CD4-positive, alpha-beta T cell treated with Interleukin-6 for 4 hours (primary cell): ENCODE results near the gene PAK1.

ENCODE experiments used
- DNase-seq: peaks from one replicate; pipeline ENCODE4 v3.0.0-alpha.2; 2020; ENCODE audit warnings: mixed read lengths

The PAK1 gene

DNA sequence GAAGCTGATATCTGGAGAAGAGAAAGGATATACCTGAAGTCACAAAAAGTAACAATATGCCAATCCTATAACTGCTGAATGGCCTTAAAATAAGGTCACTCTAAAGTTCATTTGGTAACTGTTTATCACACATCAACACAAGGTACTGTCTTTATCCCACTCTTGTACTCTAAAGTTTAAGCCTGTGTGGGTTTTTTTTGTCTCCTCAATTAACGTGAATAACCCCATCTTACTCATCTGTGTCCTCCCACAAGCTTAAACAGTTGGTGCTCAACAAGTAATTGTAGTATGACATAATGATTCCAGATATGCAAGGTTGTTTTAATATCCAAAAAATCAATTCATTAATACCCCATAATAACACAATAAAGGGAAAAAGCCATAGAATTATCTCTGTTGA is 42.1 kb downstream of the PAK1 start:
- no peak for DNase-seq

DNA sequence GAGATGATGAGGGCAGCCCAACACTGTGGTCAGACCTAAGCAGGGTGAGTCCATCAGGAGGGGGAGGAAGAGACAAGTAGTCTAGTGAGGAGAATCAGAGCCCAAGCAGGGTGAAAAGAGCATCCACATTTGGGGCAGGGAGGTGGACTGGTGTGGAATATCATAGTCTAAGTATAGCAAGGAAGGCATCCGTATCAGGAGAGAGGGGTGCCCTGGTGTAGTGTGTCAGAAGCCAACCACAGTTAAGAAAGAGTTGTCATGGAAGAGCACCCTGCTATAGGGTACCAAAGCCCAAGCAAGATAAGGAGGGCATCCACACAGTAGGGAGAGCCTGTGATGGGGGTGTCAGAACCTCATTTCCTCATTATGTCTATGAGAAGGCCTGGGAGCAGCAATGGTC is 45.3 kb downstream of the PAK1 start:
- no peak for DNase-seq

DNA sequence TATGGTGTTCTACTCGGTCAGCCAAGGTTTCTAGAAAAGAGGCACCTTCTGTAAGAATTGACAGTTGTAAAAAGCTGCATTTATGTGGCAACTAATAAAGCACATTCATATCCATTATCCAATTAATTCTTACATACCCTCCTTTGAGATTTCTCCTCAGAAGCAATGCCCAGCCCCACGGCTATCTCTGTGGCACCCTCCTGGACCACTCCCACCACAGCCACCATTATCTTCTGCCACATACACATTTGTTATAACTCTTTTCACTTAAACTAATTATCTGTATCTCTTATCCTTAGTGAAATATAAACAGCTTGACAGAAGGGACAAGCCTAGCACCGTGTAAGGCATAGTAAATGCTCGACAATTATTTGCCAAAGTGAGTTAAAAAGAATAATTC is 48.5 kb downstream of the PAK1 start:
- no peak for DNase-seq

DNA sequence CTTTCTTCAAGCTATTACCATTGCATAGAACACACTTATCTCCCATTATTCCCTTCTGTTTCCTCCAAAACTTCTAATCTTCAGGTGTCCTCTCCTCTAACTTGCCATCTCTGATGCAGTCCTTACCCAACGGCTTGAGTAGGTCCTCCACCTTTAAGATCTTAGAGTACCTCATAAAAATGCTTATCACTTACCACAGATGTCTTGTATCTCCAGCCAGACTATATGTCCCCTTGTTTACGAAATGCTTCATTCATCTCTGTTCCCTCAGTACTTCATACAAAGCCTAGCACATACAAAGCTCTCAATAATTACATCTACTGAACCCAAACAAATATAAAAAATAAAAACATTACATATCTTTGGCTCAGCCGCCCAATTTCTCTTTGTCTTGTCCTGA is 49.2 kb downstream of the PAK1 start:
- DNase-seq, result no peak

DNA sequence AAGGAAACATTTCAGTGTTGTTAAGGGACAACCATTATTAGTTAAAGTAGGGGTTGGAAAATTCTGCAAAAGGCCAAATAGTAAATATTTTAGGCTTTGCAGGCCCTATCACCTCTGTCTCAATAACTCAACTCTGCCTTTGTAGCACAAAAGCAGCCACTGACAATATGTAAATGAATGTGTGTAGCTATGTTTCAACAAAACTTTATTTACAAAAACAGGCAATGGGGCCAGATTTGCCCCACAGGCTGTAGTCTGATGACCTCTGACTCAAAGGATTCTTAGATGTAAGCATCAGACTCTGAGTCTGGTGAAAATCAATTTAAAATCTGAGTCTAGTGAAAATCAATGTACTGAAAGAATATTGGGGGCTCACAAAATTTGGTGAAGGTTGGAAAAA is 50.3 kb downstream of the PAK1 start:
- DNase-seq, result no peak

DNA sequence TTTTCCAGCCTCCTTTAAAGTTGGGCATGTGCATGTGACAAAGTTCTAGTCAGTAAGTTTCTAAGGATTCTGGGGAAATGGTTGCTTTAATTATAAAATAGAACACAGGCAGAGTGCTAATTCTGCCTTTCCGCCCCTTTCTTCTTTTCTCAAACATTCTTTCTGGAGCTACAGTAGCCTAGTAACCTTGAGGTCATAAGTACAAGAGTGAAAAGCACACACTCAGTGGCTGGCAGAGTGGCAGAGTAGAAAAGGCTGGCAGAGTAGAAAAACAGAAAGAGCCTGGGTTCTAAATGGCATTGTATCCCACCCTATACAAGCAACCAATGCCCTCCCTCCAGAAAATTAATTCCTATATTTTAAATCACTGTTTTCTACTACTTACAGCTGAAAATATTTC is 51.2 kb downstream of the PAK1 start:
- DNase-seq, result no peak

DNA sequence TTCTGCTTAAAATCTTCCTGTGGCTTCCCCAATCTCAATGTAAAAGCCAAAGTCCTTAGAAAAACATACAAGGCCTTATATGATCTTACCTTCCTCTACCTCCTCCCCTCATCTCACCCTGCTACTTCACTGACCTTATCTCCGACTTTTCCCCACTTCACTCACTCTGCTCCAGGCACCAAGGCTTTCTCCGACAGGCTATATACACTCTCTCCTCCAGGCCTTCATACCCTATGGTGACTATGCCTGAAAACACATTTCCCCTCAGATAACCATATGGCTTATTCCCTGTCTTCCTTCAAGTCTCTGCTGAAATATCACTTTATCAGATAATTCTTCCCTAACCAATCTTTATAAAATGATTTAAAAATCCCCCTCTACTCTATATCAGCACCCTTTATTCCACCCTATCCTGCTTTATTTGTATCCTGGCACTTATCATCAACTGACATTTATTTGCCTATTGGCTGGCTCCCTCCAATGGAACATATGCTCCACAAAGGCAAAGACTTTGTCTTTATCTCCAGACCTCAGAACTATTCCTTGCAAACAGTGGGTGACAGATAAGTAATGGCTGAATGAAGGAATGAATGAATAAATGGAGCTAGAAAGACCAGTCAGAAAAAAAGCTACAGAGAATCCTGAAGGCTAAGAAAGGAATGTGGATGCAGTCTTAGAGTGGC is 52.7 kb downstream of the PAK1 start:
- no peak for DNase-seq

DNA sequence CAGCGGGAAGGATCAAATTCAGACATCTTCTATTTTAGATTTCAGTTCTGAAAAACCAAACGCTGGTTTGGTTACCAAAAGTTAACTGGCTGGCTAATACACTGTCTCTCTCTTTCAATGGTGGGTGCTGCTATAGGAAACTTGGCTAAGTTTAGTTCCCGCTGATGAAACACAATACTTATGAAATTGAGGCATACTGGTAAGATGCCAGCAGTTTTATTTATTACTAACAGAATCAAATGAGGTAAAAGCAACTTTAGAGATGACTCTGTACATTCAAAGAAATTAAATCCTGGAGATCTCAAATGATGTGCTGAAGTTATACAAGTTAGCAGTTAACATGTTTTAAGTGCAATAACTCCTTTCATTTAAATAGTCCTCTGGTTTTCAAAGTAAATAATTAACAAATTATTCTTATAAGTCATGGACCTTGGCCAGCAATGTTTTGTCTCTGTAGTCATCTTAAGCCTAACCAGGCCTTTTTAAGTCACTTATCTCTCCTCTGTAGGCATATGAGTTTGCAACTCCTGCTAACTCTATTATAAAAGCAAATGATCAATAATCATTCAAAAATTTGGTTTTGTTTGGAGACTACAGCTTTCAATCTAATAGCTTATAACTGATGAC is 54.8 kb downstream of the PAK1 start:
- no peak for DNase-seq

DNA sequence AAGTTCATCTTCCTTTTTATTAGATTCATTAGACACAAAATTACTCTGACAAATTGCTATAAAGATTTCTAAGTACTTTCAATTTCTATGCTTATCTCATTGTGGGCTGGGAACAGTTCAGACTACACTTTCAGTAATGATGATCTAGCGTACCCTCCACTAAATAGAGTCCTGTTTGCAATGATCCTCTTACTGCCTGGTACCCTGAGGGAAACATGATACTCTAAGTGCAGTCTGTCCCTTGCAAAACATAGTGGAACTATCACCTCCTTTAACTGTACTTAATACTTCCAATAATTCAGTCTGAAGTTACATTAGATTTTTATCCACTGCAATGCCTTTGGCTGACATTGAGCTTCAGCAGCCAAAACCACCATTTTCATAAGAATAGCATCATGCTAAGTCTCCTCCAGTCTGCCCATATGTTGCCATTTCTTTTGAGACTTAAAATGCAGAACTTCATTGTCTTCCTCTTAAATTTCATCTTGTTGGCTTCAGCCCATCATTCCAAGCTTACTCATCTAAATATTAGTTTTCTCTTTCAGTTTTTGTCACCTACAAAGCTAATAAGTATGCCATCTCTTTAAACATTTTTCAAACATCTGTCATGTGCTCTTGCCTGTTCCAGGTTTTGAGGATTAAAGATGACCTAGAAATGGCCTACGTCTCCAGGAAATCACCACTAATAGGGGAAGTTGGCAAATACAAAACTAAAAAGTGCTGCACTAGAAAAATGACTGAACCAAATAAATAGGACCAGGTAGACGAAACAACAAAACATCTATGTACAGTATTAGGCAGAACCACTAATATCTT is 55.5 kb downstream of the PAK1 start:
- DNase-seq, result no peak

DNA sequence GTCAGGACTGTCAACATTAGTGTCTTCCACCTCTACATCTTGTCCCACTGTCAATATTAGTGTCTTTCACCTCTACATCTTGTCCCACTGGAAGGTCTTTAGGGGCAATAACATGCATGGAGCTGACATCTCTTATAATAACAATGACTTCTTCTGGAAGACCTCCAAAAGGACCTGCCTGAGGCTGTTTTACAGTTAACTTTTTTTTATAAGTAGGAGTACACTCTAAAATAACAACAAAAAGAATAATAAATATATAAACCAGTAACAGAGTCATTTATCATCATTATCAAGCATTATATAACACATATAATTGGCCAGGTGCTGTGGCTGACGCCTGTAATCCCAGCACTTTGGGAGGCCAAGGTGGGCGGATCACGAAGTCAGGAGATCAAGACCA is 57.5 kb downstream of the PAK1 start:
- DNase-seq, result no peak

DNA sequence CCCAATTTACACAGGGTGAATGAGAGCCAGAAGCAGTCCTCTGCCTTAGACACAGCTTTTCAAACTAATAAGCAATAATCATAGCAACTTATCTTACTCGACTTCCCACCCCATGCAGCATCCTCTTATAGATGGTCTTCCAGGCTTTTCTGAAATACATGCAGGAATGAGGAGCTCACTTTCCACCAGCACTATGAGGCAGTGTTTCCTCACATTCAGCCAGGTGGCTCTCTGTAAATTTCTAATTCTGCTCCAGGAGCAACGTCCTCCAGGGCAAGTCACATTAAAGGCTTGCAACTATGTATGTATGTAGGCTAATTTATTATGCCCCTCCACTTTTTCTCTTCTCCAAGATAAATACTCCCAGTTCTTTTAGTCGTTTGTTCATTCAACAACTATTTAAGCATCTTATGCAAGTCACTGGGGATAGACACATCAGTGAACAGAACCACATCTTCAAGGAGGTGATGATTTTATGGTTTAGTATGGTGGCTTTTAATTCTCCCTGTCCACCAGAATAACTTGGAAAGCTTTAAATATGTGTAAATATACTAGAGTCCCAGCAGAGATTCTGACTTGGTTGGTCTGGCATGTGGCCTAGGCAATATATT is 59.9 kb downstream of the PAK1 start:
- DNase-seq, result no peak

DNA sequence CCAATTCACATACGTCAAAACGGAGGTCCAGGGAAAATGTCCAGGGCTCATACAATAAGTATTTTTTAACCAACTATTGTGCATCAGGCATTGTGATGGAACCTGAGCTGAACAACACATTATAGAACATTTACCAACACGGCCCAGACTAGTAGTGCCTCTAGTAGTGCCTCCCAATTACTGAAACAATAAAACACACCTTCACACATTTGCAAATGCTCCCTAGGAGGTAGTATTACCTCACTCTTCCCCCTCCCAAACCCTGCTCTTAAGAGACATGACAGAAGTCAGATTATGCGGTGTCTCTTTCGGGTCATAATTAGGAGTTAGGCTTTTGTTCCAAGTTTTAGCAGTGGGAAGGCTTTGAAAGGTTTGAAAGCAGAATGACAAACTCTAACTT is 61.1 kb downstream of the PAK1 start:
- no peak for DNase-seq

DNA sequence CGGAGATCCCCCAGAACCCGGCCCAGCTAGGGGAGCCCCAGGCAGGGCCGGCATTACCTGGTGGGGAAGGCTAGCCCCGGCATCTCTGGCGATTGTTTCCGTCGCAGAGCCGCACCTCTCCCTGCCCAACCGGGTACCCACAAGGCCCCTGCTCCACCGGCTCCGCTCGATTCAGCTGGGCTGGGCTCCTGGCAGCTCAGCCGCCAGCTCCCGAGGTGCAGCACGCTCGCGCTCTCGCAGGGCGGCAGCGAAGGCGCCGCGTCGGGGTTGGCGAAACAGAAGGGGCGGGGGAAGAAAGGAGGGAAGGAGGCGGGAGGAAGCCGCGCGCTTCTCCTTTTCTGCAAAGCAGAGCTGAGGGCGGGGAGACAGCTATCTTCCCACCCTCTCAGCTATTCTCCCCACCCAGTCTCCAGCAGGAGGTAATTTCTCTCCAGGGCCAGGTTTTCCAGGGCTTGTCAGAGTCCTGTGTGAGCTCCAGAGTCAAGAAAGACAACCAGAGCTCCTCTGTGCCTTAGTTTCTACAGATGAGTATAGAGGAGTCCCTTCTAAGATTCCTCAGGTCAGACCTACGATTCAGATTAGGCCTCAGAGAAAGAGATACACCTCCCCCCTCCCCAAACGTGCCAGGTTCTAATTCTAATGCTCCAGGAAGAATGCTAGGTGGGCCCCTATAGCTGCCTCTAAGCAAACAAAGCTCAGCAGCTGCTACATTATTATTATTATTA is 62.0 kb downstream of the PAK1 start:
- peak; percentile 81 for DNase-seq

DNA sequence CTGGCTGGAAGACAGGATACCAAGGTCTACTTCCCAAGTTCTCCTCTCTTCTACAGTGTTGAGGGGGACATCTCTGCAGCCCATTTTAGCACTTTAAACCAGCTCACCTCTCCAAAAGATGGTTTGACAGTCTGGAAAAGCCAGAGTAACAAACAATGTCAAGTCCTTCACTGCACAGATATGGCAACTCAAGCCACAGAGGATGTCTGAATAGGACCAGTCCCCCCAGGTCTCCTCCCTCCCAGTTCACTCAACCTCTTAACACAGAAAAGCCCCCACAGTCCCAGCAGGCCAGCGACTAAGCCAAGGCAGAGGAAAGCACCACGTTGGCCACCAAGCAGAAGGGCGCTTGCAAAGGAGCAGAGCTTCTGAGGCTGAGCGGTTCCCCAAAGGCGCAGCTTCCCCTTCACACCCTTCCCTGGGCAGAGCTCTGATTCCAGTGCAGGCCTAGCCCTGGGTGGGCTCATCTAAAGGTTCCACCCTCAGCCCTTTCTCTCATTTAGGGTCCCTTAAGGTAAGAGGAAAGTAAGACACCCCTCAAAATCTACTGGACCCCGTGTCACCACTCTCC is 62.7 kb downstream of the PAK1 start:
- peak; percentile 21 for DNase-seq

DNA sequence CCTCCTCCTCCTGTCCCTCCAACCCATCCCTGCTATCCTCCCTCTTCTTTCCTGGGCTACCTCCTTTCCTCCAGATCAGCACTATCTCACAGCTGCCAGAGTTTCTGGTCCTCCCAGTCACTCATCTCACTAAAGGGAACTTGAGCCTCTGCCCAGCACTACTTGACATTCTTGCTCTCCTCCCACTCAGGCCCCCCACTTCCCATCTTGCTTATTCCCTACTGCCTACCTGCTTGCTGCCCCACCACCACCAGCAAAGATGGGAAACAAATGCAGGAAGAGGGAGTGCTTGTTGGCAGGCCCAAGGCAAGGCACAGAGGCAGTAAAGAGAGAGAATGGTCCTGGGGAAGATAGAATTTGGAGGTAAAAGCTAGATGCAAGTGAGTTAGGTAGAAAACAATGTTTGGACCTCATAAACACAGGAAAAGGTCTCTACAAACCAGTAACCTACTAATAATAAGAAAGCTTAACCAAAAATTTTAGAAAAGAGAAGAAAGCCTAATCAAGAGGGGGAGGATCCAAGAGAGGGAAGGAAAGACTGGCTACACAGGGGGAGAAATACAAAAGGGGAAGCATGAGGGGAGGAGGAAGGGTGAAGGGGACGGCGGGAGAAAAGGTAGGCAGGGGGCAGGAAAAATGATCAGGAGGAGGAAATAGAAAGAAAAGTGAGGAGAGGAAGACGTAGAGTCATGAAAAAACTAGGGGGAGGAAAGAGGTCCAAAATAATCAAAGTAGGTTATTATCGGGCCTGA is 63.6 kb downstream of the PAK1 start:
- no peak for DNase-seq

DNA sequence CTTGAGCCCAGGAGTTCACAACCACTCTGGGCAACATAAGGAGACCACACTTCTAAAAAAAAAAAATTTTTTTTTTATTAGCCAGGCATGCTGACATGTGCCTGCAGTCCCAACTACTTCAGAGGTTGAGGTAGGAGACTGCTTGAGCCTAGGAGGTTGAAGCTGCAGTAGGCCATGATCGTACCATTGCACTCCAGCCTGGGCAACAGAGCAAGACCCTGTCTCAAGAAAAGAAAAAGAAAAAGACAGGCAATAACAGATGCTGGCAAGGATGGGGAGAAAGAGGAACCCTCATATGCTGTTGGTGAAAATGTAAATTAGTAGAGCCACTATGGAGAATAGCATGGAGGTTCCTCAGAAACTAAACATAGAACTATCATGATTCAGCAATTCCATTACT is 64.8 kb downstream of the PAK1 start:
- no peak for DNase-seq

DNA sequence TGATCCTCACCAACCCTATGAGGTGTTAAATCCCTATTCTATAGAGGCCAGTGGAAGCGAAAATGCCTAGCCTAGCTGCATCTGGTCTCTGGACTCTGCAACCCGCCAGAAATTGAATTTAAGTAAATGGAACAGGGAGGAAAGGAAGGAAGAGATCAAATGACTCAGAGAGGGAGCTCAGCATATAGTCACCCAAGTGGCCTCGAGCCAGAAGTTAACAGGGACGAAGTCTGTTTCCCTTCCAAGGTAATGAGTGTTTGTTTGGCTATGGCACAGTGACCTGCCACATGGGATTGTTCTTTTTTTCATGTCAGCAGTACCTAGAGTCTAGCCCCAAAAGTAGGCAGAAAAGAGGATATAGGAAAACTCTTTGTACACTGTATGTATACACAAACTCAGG is 66.3 kb downstream of the PAK1 start:
- no peak for DNase-seq

DNA sequence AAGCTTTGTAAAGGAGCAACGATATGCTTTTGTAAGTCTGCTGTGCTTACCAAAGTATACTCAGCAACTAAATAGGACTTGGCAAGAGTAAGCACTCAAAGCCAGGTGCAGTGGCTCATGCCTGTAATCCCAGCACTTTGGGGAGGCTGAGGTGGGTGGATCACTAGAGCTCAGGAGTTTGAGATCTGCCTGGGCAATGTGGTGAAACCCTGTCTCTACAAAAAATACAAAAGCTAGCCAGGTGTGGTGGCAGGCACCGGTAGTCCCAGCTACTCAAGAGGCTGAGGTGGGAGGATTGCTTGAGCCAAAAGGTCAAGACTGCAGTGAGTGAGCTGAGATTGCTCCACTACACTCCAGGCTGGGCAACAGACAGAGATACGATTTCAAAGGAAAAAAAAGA is 67.5 kb downstream of the PAK1 start:
- DNase-seq, result no peak

DNA sequence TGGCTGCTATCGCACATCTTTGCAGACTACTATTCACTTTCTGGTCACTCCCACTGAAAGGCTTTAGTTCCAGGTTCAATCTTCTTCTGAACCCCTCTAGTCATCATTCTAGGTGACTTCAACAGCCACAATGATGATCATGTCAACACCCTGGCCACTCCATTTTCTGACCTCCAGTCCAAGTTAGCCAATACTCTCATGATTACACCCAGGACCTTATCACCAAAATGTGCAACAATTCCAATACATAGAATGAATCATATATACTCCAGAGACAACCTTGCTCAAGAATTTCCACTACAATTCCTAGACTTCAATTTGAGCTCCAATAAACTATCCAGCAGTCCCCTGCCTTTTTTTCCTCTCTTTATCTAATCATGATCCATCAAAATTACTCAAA is 70.7 kb downstream of the PAK1 start:
- DNase-seq, result no peak

DNA sequence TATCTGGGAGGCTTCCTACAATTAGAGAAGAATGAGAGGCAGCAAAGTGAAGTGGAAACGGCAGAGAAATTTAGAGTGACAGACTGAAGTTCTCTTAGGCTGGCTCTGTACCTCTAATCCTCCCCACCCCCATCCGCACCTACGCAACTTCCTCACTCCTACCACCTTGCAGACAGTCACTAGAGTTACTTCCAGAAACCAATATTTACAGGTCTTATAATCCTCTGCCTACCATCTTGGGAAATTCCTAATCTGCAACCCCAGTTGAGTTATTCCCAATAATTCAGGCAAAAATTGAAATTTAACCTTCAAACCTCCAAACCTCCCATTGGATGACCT is 71.7 kb downstream of the PAK1 start:
- DNase-seq, result no peak

DNA sequence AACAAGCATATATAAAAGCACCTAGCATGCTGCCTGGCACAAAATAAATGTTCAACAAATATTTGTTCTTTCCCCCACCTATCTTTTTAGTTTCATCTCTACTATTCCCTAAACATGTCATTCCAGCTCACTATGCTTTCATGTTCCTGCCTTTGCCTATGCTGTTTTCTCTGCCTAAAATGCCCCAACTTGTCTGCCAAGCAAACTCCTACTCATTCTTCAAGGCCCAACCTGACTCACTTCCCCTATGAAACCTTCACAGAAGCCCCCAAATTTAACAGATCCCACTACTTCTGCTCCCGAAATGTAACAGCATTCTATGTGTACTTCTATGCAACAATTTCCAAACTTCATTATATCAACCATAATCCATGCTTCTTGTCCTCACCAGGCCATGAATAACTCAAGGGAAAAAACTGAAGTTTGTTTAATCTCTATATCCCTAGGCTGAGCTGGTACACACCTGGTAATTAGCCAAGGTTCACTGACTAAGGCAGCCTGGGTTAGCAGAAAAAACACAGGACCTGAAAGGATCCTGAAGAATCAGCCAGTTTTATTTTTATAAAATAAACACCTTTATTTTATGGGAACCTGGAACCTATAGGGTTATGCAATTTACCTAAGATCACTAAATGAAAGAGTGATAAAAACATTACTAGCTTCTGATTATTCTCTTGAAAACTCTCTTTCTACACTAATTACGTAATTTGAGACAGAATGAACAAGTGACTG is 72.2 kb downstream of the PAK1 start:
- DNase-seq, result no peak
